ENCODE measurements around the gene CLBA1.

Gene CLBA1

DNA sequence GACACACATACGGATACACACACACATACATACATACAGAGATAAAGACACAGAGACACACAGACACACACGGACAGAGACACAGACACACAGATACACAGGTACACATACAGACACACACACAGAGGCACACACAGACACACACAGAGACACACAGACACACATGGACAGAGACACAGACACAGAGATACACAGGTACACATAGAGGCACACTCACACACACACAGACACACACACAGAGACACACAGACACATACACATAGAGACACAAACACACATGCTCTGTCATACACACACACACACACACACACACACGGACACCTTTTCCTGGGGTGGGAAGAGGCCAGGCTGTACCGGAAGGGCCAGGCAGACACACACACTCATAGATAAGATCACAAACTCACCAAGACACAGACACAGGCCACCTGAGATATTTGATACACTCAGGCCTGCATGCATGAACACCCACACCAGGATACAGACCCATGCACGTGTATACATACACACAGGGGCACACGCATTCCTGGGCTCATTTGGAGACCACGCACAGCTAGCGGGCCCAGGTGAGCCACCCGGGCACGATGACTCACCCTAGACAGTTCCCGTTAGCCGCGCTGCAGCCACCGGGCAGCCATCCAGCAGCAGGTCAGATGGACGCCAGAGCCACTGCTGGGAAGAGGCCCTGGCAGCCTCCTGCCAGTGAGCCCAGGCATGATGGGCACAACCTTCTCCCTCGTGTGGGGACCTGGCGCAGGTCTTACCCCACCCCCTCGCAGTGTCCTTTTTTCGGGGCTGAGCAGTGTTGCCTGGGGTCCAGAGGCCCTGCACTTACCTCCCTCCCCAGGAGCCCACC lies 5.6 kb upstream of the CLBA1 start:
- no peak overlapping the region for H3K4me3 ChIP-seq (ENCODE audit: low read length)
- TF ChIP-seq EZH2phosphoT487 (IDR thresholded peaks at IDR 0.05; ENCODE audit: low read depth): no peak
- TF ChIP-seq, protein P1, sequence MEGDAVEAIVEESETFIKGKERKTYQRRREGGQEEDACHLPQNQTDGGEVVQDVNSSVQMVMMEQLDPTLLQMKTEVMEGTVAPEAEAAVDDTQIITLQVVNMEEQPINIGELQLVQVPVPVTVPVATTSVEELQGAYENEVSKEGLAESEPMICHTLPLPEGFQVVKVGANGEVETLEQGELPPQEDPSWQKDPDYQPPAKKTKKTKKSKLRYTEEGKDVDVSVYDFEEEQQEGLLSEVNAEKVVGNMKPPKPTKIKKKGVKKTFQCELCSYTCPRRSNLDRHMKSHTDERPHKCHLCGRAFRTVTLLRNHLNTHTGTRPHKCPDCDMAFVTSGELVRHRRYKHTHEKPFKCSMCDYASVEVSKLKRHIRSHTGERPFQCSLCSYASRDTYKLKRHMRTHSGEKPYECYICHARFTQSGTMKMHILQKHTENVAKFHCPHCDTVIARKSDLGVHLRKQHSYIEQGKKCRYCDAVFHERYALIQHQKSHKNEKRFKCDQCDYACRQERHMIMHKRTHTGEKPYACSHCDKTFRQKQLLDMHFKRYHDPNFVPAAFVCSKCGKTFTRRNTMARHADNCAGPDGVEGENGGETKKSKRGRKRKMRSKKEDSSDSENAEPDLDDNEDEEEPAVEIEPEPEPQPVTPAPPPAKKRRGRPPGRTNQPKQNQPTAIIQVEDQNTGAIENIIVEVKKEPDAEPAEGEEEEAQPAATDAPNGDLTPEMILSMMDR (IDR thresholded peaks at IDR 0.05; ENCODE audit: low read depth, low read length): no peak
- no peaks in the 10 kb centered on the region for H3K36me3 ChIP-seq (replicated peaks; ENCODE audit: low read depth, low read length)
- H3K9me3 ChIP-seq (ENCODE audit: insufficient read depth, low read length): no peaks in the 10 kb centered on the region
- H3K4me1 ChIP-seq (ENCODE audit: low read length): peaks cover 8% of the 10 kb centered on the region; the same call in 1 of the 2 replicates
- H3K27me3 ChIP-seq (ENCODE audit: low read depth, low read length): no peaks in the 10 kb centered on the region
- H2AFZ ChIP-seq (ENCODE audit: low read depth, low read length): no peak overlapping the region
- no peaks in the 10 kb centered on the region for H3K79me2 ChIP-seq (ENCODE audit: low read length)
- no peak overlapping the region for H3K4me2 ChIP-seq (ENCODE audit: low read length)
- H4K20me1 ChIP-seq (ENCODE audit: insufficient read depth, low read length): no peaks in the 10 kb centered on the region
- no peak overlapping the region for H3K9ac ChIP-seq (ENCODE audit: low read length)
- H3K27ac ChIP-seq (ENCODE audit: low read length): no peak overlapping the region

DNA sequence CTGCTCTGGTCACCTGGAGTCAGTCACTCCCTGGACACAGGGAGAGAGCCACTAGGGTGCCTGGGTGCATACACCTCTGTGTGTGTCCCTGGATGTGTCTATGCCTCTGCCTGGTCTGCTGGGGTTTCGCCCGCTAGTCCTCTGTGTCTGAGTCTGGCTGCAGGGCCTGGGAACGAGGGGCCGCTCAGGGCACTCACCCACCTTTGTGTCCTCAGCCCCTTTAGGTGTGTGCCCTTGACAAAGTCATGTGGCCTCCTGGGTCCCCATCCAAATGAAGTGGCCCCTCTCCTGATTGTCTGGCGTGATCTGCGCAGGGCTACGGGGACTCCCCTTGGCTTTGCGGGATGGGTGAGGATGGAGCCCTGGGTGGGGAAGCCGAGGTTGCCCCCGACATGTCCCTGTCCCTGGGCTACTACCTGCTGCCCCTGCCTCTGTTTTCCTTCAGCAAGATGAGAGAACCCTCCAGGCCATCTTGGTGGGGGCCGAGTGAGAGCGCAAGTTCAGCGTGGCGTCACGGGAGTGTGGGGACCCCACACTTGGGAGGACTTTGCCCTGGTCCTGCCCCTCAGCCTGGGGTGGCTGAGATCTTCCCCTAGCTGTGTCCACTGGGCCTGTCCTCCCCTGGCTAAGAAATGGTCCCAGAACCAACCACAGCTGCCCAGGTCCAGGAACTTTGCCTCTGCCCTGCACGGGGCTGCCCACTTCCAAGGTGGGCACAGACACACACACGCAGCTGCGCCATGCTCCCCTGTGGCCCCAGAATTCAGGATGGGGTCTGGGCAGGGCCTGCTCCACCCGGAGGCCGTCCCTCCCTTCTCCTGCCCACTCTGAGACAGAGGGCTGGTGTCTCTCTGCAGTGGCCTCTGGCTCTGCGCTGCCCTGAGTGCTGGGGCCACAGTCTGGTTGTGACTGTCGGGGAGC lies 4.7 kb upstream of the CLBA1 start:
- TF ChIP-seq, protein P1 (IDR thresholded peaks at IDR 0.05; ENCODE audit: low read depth, low read length): no peak
- no peak for TF ChIP-seq EZH2phosphoT487 (IDR thresholded peaks at IDR 0.05; ENCODE audit: low read depth)

DNA sequence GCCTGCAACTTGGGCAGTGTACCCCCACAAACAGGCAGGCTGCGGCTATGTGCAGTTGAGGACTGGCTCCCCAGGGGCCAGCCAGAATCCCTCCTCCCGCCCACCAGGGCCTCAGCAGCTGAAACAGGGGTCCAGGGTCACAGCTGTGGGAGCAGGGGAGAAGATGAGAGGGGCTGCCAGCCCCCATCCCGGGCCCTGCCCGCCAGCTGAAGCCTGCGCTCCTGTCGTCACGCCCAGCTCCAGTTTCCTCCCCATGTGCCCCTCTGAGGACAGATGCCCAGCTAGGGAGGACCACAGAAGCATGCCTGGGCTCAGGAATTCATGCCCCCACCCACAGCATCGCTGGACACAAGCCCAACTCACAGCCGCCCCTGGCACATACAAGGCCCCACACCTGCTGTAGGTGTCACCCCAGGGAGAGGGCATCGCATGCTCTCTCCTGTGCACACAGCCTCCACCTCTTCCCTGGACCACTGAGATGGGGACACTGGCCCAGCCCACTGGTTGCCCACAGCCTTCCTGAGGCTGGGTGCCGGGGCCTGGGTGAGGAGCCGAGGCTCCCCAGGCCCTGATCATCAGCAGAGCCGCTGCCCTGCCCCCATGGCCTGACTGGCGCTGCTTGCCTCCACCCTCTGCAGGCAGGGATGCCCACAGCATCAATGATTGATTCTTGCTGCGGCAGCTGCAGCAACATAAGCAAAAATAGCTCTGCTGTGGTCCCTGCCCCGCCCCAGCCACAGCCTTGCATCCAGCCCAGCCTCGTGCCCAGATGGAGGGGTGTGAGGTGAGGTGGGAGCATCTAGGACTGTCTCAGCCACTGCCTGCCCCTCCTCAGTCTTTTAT lies 3.7 kb upstream of the CLBA1 start:
- Histone ChIP-seq H3K4me2 (ENCODE audit: low read length) (no peak overlapping the region), H3K9ac (ENCODE audit: low read length) (no peak overlapping the region)
- TF ChIP-seq EZH2phosphoT487 (IDR thresholded peaks at IDR 0.05; ENCODE audit: low read depth): no peak
- TF ChIP-seq, protein P1 (IDR thresholded peaks at IDR 0.05; ENCODE audit: low read depth, low read length): no peak

More for the DNA sequence above, 4.7 kb upstream of the CLBA1 start:
- peaks cover 7% of the 10 kb centered on the region; the same call in 1 of the 2 replicates for H3K4me1 ChIP-seq (ENCODE audit: low read length)
- no peaks in the 10 kb centered on the region for H3K27me3 ChIP-seq (ENCODE audit: low read depth, low read length)
- no peak overlapping the region for H3K4me2 ChIP-seq (ENCODE audit: low read length)
- H3K27ac ChIP-seq (ENCODE audit: low read length): no peak overlapping the region
- no peaks in the 10 kb centered on the region for H3K9me3 ChIP-seq (ENCODE audit: insufficient read depth, low read length)
- no peaks in the 10 kb centered on the region for H3K36me3 ChIP-seq (replicated peaks; ENCODE audit: low read depth, low read length)
- no peaks in the 10 kb centered on the region for H4K20me1 ChIP-seq (ENCODE audit: insufficient read depth, low read length)
- H3K4me3 ChIP-seq (ENCODE audit: low read length): no peak overlapping the region
- no peak overlapping the region for H2AFZ ChIP-seq (ENCODE audit: low read depth, low read length)
- no peaks in the 10 kb centered on the region for H3K79me2 ChIP-seq (ENCODE audit: low read length)
- H3K9ac ChIP-seq (ENCODE audit: low read length): no peak overlapping the region

More for the DNA sequence above, 3.7 kb upstream of the CLBA1 start:
- Histone ChIP-seq H2AFZ (ENCODE audit: low read depth, low read length) (no peak overlapping the region), H3K9me3 (ENCODE audit: insufficient read depth, low read length) (no peaks in the 10 kb centered on the region), H3K79me2 (ENCODE audit: low read length) (no peaks in the 10 kb centered on the region), H3K4me1 (ENCODE audit: low read length) (peaks cover 6% of the 10 kb centered on the region; the same call in 1 of the 2 replicates), H4K20me1 (ENCODE audit: insufficient read depth, low read length) (no peaks in the 10 kb centered on the region), H3K27me3 (ENCODE audit: low read depth, low read length) (no peaks in the 10 kb centered on the region), H3K27ac (ENCODE audit: low read length) (no peak overlapping the region), H3K4me3 (ENCODE audit: low read length) (no peak overlapping the region), H3K36me3 (replicated peaks; ENCODE audit: low read depth, low read length) (no peaks in the 10 kb centered on the region)
